A549 (cell line): Measurements from ENCODE around the gene SLC22A17. TPM values are rescaled to one million over a fixed set of nuclear protein-coding genes. Genes with fewer than 3 reads are reported as not detected.

ENCODE experiments used
- ATAC-seq, 2 experiments: fragments of 200-7000 bp in 1 of 2; fragments of >200 bp in 1 of 2; cut with Nextera tagmentation in 1 of 2; cut with Tn5 transposase in 1 of 2; 3 replicates each; pipeline versions ENCODE4 v1.8.0 to v1.9.1; 2018 to 2020; ENCODE audit warnings: mild to moderate bottlenecking in 1 of 2, moderate library complexity in 1 of 2
- CTCF ChIA-PET: fragments of 300-600 bp; sonication (Branson Sonifier 250); formaldehyde crosslinking; extraction: SDS; loops from one replicate; lab custom pipeline; 2021; ENCODE audit warnings: antibody characterized with exemption, inconsistent platforms; lab: Yijun Ruan, JAX
- POLR2A ChIA-PET: fragments of 350-600 bp; formaldehyde crosslinking; extraction: SDS; loops from one replicate; lab custom pipeline; 2021; ENCODE audit warnings: antibody characterized with exemption, inconsistent platforms; lab: Yijun Ruan, JAX
- DNase-seq, 2 experiments: peaks; one replicate each; pipeline versions ENCODE4 v3.0.0 to v3.0.0-alpha.2; 2011 to 2016; ENCODE audit warnings: low read depth in 1 of 2, low spot score in 1 of 2
- FAIRE-seq: peaks from 2 replicates; lab custom pipeline; 2011; peaks lifted over from hg19 to GRCh38; lab: Jason Lieb, UNC
- H3K27ac ChIP-seq, 2 experiments: fragments of >200 bp; sonication (Bioruptor Twin); formaldehyde crosslinking; 3 replicates each; pipeline ENCODE4 v1.5.1; 2016 to 2017
- H3K4me1 ChIP-seq: fragments of >200 bp; sonication (Bioruptor Twin); formaldehyde crosslinking; 3 replicates; pipeline ENCODE4 v1.6.1; 2016
- H3K4me2 ChIP-seq: fragments of >200 bp; sonication (Bioruptor Twin); formaldehyde crosslinking; 3 replicates; pipeline ENCODE4 v1.6.1; 2016
- H3K4me3 ChIP-seq: fragments of >200 bp; sonication (Bioruptor Twin); formaldehyde crosslinking; 3 replicates; pipeline ENCODE4 v1.5.1; 2016
- H3K9me3 ChIP-seq: fragments of >200 bp; sonication (Bioruptor Twin); formaldehyde crosslinking; 3 replicates; pipeline ENCODE4 v1.6.1; 2016
- BHLHE40 ChIP-seq: IDR thresholded peaks from 2 replicates; pipeline ENCODE4 v1.6.1; 2012; ENCODE audit warnings: low read depth, low read length, inconsistent platforms
- CBX2 ChIP-seq: fragments of 200-600 bp; sonication (generic); IDR thresholded peaks from 2 replicates; pipeline ENCODE4 v1.6.1; 2016; ENCODE audit warnings: low read depth, mild to moderate bottlenecking, borderline replicate concordance
- CBX8 ChIP-seq: fragments of 200-600 bp; sonication (generic); IDR thresholded peaks from 2 replicates; pipeline ENCODE4 v1.6.1; 2016
- EHMT2 ChIP-seq: fragments of 200-600 bp; sonication (generic); IDR thresholded peaks from 2 replicates; pipeline ENCODE4 v1.6.1; 2016; ENCODE audit warnings: antibody characterized with exemption, low read depth, mild to moderate bottlenecking, moderate library complexity
- EP300 ChIP-seq, 2 experiments: fragments of >200 bp; sonication (Bioruptor Twin); formaldehyde crosslinking; IDR thresholded peaks; 2 replicates in 1 of 2; 3 replicates in 1 of 2; pipeline ENCODE4 v1.6.1; 2016 to 2017
- FOSB ChIP-seq: fragments of 250-450 bp; sonication (Bioruptor Pico); IDR thresholded peaks from 2 replicates; pipeline ENCODE4 v1.5.0; 2020; ENCODE audit warnings: mild to moderate bottlenecking, moderate library complexity
- HES2 ChIP-seq: fragments of >200 bp; sonication (Bioruptor Twin); formaldehyde crosslinking; IDR thresholded peaks from 2 replicates; pipeline ENCODE4 v1.6.1; 2016
- HOXA7 ChIP-seq: fragments of 250-450 bp; sonication (Bioruptor Pico); IDR thresholded peaks from 2 replicates; pipeline ENCODE4 v1.5.0; 2020; ENCODE audit warnings: mild to moderate bottlenecking, moderate library complexity
- HOXB13 ChIP-seq: fragments of 250-450 bp; sonication (Bioruptor Pico); IDR thresholded peaks from 2 replicates; pipeline ENCODE4 v1.5.0; 2020; ENCODE audit warnings: low read depth, mild to moderate bottlenecking, moderate library complexity
- JUN ChIP-seq, 2 experiments: fragments of >200 bp; sonication (Bioruptor Twin); formaldehyde crosslinking; IDR thresholded peaks; 2 replicates in 1 of 2; 3 replicates in 1 of 2; pipeline ENCODE4 v1.6.1; 2016 to 2017
- JUNB ChIP-seq: fragments of >200 bp; sonication (Bioruptor Twin); formaldehyde crosslinking; IDR thresholded peaks from 2 replicates; pipeline ENCODE4 v1.6.1; 2016
- MAFK ChIP-seq: fragments of 450-650 bp; IDR thresholded peaks from 2 replicates; pipeline ENCODE4 v1.6.1; 2014; ENCODE audit not compliant: partially characterized antibody
- MAX ChIP-seq: IDR thresholded peaks from 2 replicates; pipeline ENCODE4 v1.6.1; 2012
- MAZ ChIP-seq: fragments of 150-350 bp; IDR thresholded peaks from 2 replicates; pipeline ENCODE4 v1.6.1; 2014; ENCODE audit warnings: antibody characterized with exemption, low read depth, low read length, borderline replicate concordance
- PHF8 ChIP-seq: fragments of 200-600 bp; sonication (generic); IDR thresholded peaks from 2 replicates; pipeline ENCODE4 v1.6.1; 2016; ENCODE audit warnings: low read depth, mild to moderate bottlenecking, antibody characterized with exemption, moderate library complexity, borderline replicate concordance
- RAD21 ChIP-seq, 2 experiments: fragments of >200 bp in 1 of 2; sonication (Bioruptor Twin) in 1 of 2; formaldehyde crosslinking in 1 of 2; IDR thresholded peaks in 1 of 2; conservative IDR thresholded peaks in 1 of 2; 2 replicates in 1 of 2; 3 replicates in 1 of 2; pipeline ENCODE4 v1.6.1; 2012 to 2018; ENCODE audit warnings: inconsistent platforms in 1 of 2
- TFCP2L1 ChIP-seq: fragments of 250-450 bp; sonication (Bioruptor Pico); IDR thresholded peaks from 2 replicates; pipeline ENCODE4 v1.5.0; 2021; ENCODE audit warnings: mild to moderate bottlenecking
- ZFP36 ChIP-seq: fragments of 450-650 bp; IDR thresholded peaks from 2 replicates; pipeline ENCODE4 v1.6.1; 2014; ENCODE audit warnings: borderline replicate concordance; ENCODE audit not compliant: partially characterized antibody
- ZNF302 ChIP-seq: fragments of 250-450 bp; sonication (Bioruptor Pico); IDR thresholded peaks from 2 replicates; pipeline ENCODE4 v1.9.0; 2021; ENCODE audit warnings: inconsistent platforms, mild to moderate bottlenecking, moderate library complexity
- WGBS: methylation state at CpG from one replicate; pipeline ENCODE4 v1.1.6; 2017; ENCODE audit errors: missing lambda C conversion rate; 5-methylcytosine and 5-hydroxymethylcytosine counted together
- polyA plus RNA-seq, 4 experiments: library from polyadenylated mRNA; depleted of rRNA in 3 of 4; stranded (reverse); fragments of >200 nt; fragmentation: RNase III in 1 of 4; extraction: RNeasy Plus Mini Kit Qiagen cat#74134 plus additional on column Dnase treatment in 1 of 4; gene quantifications; 2 replicates in 3 of 4; 3 replicates in 1 of 4; pipeline ENCODE4 v1.2.3, GENCODE V29; 2011 to 2017
- TF ChIP-seq, protein P1 (sequence below): fragments of 200-600 bp; sonication (generic); IDR thresholded peaks from 2 replicates; pipeline ENCODE4 v1.6.1; 2016; ENCODE audit warnings: antibody characterized with exemption, mild to moderate bottlenecking, moderate library complexity

SLC22A17 gene
- polyA plus RNA-seq, 2 of the 4 experiments (the other 2 are of a cell fraction): 3.5 to 8.4 TPM

DNA sequence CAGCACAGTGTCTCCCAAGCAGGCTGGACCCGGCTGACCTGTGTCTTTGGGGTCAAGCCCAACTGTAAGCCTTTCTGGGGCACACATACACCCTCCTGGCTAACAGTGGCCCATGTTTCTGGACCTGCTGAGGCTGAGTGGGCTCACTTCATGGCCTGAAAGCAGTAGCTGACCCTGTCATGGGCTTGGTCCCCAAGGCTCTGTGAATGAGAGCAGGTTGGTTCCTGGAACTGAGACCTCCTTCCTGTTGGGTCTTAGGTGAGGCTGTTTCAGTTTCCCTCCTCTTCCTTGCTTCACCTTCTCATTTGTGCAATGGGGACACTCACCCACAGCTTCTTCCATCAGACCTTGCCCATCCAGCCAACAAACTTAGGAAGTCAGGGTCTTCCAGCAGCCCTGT, 19.2 kb upstream of the SLC22A17 start:
- 0% methylated on average over 1 of the region's 1 CpG for WGBS
- no peak overlapping the region for H3K27ac ChIP-seq
- H3K4me2 ChIP-seq: no peak overlapping the region
- ATAC-seq: no peak
- TF ChIP-seq BHLHE40 (no peak), JUN (IDR thresholded peaks at IDR 0.05) (no peak)
- POLR2A ChIA-PET: no interaction called here
- H3K9me3 ChIP-seq: no peaks in the 10 kb centered on the region
- no peak overlapping the region for H3K4me3 ChIP-seq
- no peak for FAIRE-seq
- no peak for DNase-seq
- CTCF ChIA-PET: interaction anchor here (7.3 kb wide), 1 partner anchor 12 kb away, joined by 30 read pairs; no protein-coding TSS in a partner anchor
- no peaks in the 10 kb centered on the region for H3K4me1 ChIP-seq

- ChIA-PET CTCF (interaction anchor here (1.2 to 7.3 kb wide), 7 partner anchors 8 to 105 kb away, joined by 3 to 62 read pairs (median 5); partner anchors contain the start of genes CMTM5 and SLC22A17), POLR2A (interaction anchor here (0.6 kb wide), 1 partner anchor 84 kb away, joined by 3 read pairs; no protein-coding TSS in a partner anchor)
- no peak for TF ChIP-seq TFCP2L1 (CRISPR knock-in tag)
- TF ChIP-seq CBX2: no peak
- no peak for TF ChIP-seq HES2
- TF ChIP-seq ZNF302 (CRISPR knock-in tag): no peak
- TF ChIP-seq CBX8: no peak
- no peak for TF ChIP-seq JUNB
- no peak for TF ChIP-seq RAD21 (conservative IDR thresholded peaks at IDR 0.05 in 1 of 2, IDR thresholded peaks at IDR 0.05 in 1 of 2)
- no peak for TF ChIP-seq EP300 (IDR thresholded peaks at IDR 0.05)
- TF ChIP-seq JUN (IDR thresholded peaks at IDR 0.05): no peak
- TF ChIP-seq MAFK: no peak
- TF ChIP-seq ZFP36: no peak
- no peak for TF ChIP-seq HOXB13 (CRISPR knock-in tag)
- FAIRE-seq (no peak), DNase-seq (no peak), ATAC-seq (no peak)
- Histone ChIP-seq H3K27ac (no peak overlapping the region), H3K4me1 (no peaks in the 10 kb centered on the region), H3K9me3 (no peaks in the 10 kb centered on the region), H3K4me3 (no peak overlapping the region), H3K4me2 (no peak overlapping the region)
- 14% methylated on average over 1 of the region's 1 CpG for WGBS
These were observed 17.5 kb upstream of the SLC22A17 start for GRCh38 chr14:23370221-23370620.

DNA sequence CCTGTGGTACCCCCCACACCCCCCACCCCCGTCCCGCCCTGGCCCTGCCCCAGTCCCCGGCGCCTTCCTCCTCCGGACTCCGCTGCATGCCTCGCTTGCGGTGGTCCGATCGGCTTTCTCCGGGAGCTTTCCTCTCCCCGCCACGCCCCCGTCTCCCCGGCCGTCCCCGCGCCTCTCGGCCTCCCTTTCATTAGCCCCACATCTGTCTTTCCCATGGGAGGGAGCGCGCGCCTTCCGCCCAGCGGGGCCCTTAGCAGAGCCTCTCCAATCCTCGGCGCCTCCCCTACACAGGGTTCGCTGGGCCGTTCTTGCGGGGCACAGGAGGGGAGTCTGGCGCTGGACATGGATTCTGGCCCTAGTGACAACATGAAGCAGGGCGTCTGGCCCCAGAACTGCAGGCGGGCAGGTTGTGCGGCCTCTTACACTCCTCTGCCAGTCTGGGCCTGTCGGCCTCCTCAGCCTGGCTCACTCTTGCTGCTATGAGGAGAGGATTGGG, 13.8 kb upstream of the SLC22A17 start:
- no peak overlapping the region for H3K4me2 ChIP-seq
- H3K4me3 ChIP-seq: no peak overlapping the region
- WGBS: 77% methylated on average over 17 of the region's 34 CpGs
- no peak for TF ChIP-seq EHMT2
- TF ChIP-seq HOXA7: no peak
- no peak for TF ChIP-seq FOSB
- no peak for TF ChIP-seq MAX
- TF ChIP-seq JUNB: no peak
- no peak for TF ChIP-seq MAZ
- no peak for TF ChIP-seq HOXB13 (CRISPR knock-in tag)
- no peak for TF ChIP-seq PHF8
- TF ChIP-seq, protein P1, sequence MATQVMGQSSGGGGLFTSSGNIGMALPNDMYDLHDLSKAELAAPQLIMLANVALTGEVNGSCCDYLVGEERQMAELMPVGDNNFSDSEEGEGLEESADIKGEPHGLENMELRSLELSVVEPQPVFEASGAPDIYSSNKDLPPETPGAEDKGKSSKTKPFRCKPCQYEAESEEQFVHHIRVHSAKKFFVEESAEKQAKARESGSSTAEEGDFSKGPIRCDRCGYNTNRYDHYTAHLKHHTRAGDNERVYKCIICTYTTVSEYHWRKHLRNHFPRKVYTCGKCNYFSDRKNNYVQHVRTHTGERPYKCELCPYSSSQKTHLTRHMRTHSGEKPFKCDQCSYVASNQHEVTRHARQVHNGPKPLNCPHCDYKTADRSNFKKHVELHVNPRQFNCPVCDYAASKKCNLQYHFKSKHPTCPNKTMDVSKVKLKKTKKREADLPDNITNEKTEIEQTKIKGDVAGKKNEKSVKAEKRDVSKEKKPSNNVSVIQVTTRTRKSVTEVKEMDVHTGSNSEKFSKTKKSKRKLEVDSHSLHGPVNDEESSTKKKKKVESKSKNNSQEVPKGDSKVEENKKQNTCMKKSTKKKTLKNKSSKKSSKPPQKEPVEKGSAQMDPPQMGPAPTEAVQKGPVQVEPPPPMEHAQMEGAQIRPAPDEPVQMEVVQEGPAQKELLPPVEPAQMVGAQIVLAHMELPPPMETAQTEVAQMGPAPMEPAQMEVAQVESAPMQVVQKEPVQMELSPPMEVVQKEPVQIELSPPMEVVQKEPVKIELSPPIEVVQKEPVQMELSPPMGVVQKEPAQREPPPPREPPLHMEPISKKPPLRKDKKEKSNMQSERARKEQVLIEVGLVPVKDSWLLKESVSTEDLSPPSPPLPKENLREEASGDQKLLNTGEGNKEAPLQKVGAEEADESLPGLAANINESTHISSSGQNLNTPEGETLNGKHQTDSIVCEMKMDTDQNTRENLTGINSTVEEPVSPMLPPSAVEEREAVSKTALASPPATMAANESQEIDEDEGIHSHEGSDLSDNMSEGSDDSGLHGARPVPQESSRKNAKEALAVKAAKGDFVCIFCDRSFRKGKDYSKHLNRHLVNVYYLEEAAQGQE: no peak
- ChIA-PET POLR2A (no interaction called here), CTCF (interaction anchor here (1.7 to 6.2 kb wide), 2 partner anchors 12 to 40 kb away, joined by 5 to 62 read pairs; partner anchors contain the start of gene CMTM5)
- no peak for FAIRE-seq
- no peak; a peak in 1 of 6 replicates for ATAC-seq
- no peak for DNase-seq
- no peak overlapping the region for H3K27ac ChIP-seq
- no peaks in the 10 kb centered on the region for H3K9me3 ChIP-seq
- H3K4me1 ChIP-seq: no peaks in the 10 kb centered on the region
